Endothelial cell (in vitro differentiated cells): ENCODE data around the gene WDFY3. TPM values are rescaled to one million over a fixed set of nuclear protein-coding genes. Genes with fewer than 3 reads are reported as not detected.
A peak's percentile ranks its signal among the peaks of the same experiment; 100 is the strongest.

Experiments used
- DNase-seq: peaks from one replicate; pipeline ENCODE4 v3.0.0; 2021; ENCODE audit warnings: low spot score
- H3K27ac Mint-ChIP-seq: one replicate; pipeline ENCODE4 v1.8.0; 2021; ENCODE audit warnings: mixed read lengths, inconsistent platforms; ENCODE audit not compliant: unreplicated experiment
- H3K27me3 Mint-ChIP-seq: one replicate; pipeline ENCODE4 v1.8.0; 2021; ENCODE audit warnings: mild to moderate bottlenecking, moderate library complexity, mixed read lengths, inconsistent platforms; ENCODE audit not compliant: unreplicated experiment
- H3K36me3 Mint-ChIP-seq: one replicate; pipeline ENCODE4 v1.8.0; 2021; ENCODE audit warnings: mild to moderate bottlenecking, low read depth, mixed read lengths, inconsistent platforms; ENCODE audit not compliant: unreplicated experiment
- H3K4me1 Mint-ChIP-seq: one replicate; pipeline ENCODE4 v1.8.0; 2021; ENCODE audit warnings: mild to moderate bottlenecking, mixed read lengths, inconsistent platforms; ENCODE audit not compliant: unreplicated experiment
- H3K4me3 Mint-ChIP-seq: one replicate; pipeline ENCODE4 v1.8.0; 2021; ENCODE audit warnings: mild to moderate bottlenecking, mixed read lengths, inconsistent platforms; ENCODE audit not compliant: unreplicated experiment
- H3K9me3 Mint-ChIP-seq: one replicate; pipeline ENCODE4 v1.8.0; 2021; ENCODE audit warnings: mixed read lengths, inconsistent platforms; ENCODE audit not compliant: unreplicated experiment
- CTCF ChIP-seq: fragments of 200-600 bp; sonication (generic); IDR thresholded peaks from one replicate; pipeline ENCODE4 v1.5.0; 2021; ENCODE audit warnings: antibody characterized with exemption; ENCODE audit not compliant: unreplicated experiment
- total RNA-seq: library from RNA; stranded (reverse); fragmentation: NEBNext Ultra II Directional; extraction: Animal tissue kit (Norgen Biotek cat#: 25700); gene quantifications from one replicate; pipeline ENCODE4 v1.2.1, GENCODE V29; 2021; ENCODE audit not compliant: unreplicated experiment

Gene WDFY3
- total RNA-seq, 1 donor from 2014 or later: 94.8 TPM

- Mint-ChIP-seq H3K4me3 (no peak overlapping the region), H3K27me3 (peaks cover 3% of the 10 kb centered on the region), H3K9me3 (no peaks in the 10 kb centered on the region), H3K4me1 (peaks cover 13% of the 10 kb centered on the region), H3K27ac (peak overlapping the region; percentile 2), H3K36me3 (peaks cover 7% of the 10 kb centered on the region)
- TF ChIP-seq CTCF: no peak
- no peak for DNase-seq
Measured at GRCh38 chr4:84920617-84921016, 45.9 kb downstream of the WDFY3 start.

- H3K36me3 Mint-ChIP-seq: peaks cover 15% of the 10 kb centered on the region
- H3K27ac Mint-ChIP-seq: no peak overlapping the region
- peaks cover 4% of the 10 kb centered on the region for H3K4me1 Mint-ChIP-seq
Measured at GRCh38 chr4:84917869-84918600, 48.5 kb downstream of the WDFY3 start.

GRCh38 chr4:84917086-84917821 is 49.2 kb downstream of the WDFY3 start:
- Mint-ChIP-seq H3K27me3 (peaks cover 1% of the 10 kb centered on the region), H3K4me1 (peaks cover 4% of the 10 kb centered on the region), H3K9me3 (no peaks in the 10 kb centered on the region), H3K4me3 (no peak overlapping the region), H3K36me3 (peaks cover 17% of the 10 kb centered on the region), H3K27ac (no peak overlapping the region)
- no peak for TF ChIP-seq CTCF
- no peak for DNase-seq

More at GRCh38 chr4:84917869-84918600, 48.5 kb downstream of the WDFY3 start:
- H3K27me3 Mint-ChIP-seq: no peaks in the 10 kb centered on the region
- H3K9me3 Mint-ChIP-seq: no peaks in the 10 kb centered on the region
- no peak overlapping the region for H3K4me3 Mint-ChIP-seq
- TF ChIP-seq CTCF: no peak
- DNase-seq: no peak

- H3K9me3 Mint-ChIP-seq: no peaks in the 10 kb centered on the region
- H3K27me3 Mint-ChIP-seq: peaks cover 1% of the 10 kb centered on the region
- peaks cover 20% of the 10 kb centered on the region for H3K36me3 Mint-ChIP-seq
- TF ChIP-seq CTCF: no peak
- H3K4me1 Mint-ChIP-seq: peaks cover 4% of the 10 kb centered on the region
- H3K27ac Mint-ChIP-seq: no peak overlapping the region
- no peak for DNase-seq
- no peak overlapping the region for H3K4me3 Mint-ChIP-seq
Measured at GRCh38 chr4:84916227-84916626, 50.3 kb downstream of the WDFY3 start.

GRCh38 chr4:84915396-84915780 is 51.1 kb downstream of the WDFY3 start:
- H3K4me3 Mint-ChIP-seq: no peak overlapping the region
- no peak overlapping the region for H3K27ac Mint-ChIP-seq
- peaks cover 20% of the 10 kb centered on the region for H3K36me3 Mint-ChIP-seq
- no peak for DNase-seq
- no peak for TF ChIP-seq CTCF
- peaks cover 1% of the 10 kb centered on the region for H3K27me3 Mint-ChIP-seq
- H3K4me1 Mint-ChIP-seq: peaks cover 4% of the 10 kb centered on the region
- H3K9me3 Mint-ChIP-seq: no peaks in the 10 kb centered on the region
